Central memory CD4-positive, alpha-beta T cell (primary cell): ENCODE data around the gene TIPARP.
"Not testable (repeated sequence)": the region's sequence is repeated elsewhere in the genome, so short reads cannot be mapped to it uniquely, and the experiment has no call there.

Source experiments
- DNase-seq: peaks from one replicate; pipeline ENCODE4 v3.0.0; 2022

TIPARP gene

GRCh38 chr3:156718622-156719306, 44.4 kb downstream of the TIPARP start:
- DNase-seq, result no peak

- DNase-seq, result no peak
These were observed 46.4 kb downstream of the TIPARP start for GRCh38 chr3:156720826-156721225.

- DNase-seq, result no peak
These were observed 47.6 kb downstream of the TIPARP start for GRCh38 chr3:156721687-156722618.

- DNase-seq, result no peak
These were observed 48.8 kb downstream of the TIPARP start for GRCh38 chr3:156723182-156723619.

DNA sequence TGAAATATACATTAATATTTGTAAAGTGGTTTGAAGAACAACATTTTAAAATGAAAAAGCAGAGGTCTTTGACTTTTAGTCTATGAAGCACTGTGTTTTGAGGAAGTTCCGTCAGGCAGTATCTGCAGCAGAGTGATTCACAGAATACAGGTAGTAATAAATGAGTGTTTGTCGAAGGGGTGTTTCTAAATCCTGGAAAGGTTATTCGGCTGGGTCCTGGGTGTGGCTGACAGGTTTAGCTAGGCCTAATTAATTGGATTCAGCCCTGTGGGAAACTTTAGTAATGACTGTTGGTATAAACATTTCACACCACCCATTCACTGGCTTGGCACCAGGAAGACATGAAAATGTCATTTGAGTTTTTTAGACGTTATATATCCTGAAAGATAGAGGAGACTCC, 51.3 kb downstream of the TIPARP start:
- DNase-seq, result no peak

DNA sequence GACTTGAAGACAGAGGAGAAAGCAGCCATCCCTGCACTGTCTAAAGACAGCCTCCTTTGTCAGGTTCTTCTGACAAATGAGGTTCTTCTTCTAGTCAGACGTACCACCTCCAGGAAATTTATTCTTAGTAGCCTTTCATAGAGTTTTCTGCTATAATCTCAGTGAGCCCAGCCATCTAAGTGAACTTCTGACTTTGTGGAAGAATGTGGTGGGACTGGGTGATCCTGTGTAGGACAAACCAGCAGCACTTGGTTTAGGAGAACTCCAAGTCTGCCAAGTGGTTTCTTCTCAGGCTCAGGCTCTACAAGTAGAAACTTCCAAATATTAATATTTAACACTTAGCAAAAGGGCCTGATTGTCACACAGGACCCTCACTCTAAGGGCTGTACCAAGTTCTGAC, 52.1 kb downstream of the TIPARP start:
- no peak for DNase-seq

DNA sequence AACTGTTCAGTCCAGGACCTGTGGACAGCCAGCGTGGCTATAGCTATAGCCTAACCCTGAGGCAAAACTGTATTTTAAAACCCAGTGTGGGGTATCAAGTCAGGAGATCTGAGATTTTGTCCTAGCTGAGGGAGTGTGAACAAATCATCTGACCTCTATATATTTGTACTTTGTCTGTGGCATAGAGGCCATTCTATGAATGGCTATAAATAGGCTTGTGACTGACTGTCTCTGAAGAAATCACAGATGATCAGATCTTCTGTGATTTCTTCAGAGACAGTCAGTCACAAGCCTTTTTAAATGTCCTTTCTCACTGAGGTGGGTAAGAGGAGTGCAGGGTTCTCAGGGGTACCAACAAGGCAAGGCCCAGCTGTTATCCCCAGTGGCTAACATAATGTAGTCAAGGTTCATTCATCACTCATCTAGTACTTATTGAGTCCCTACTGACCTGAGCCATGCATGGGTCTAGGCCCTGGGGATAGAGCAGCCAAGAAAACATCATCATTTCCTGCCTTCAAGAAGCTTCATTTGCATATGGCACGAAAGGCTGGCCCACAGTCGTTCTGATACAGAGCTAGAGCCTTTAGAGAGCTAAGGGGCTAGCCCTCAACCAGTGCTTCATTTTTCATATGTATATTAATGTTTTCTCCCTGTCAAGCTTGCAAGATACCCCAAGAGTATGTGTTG, 53.3 kb downstream of the TIPARP start:
- DNase-seq, result no peak

DNA sequence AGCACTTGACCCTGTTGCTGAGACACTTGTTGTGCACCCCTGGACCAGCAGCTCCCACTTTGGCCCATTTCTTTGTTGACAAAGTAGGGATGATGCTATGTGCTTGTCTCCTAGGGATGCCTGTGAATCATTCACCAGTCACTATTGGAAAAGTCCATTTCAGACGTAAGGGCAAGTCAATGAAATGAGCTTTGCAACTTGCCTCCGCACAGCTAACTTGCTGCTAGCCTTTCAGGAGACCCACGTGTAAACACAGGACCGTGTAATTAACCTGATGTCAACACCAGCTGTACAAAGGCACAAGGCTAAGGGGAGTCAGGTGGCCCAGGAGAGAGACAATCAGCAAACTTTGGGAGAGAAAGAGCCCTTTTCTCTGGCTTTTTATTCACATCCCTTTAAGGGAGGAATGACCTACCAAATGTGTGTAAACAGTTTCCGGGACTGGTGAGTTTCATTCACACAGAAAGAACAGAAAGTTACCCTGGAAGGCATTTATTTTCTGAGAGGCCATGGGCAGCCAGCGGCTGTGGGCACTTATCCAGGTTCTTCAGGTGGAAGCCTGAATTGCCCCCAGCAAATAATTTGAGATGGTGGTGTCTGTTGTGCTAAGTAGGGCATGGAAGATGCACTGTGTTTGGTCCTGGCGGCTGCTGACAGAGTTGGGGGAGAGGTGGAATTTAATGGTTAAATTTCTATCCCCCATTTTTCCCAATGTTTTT, 54.0 kb downstream of the TIPARP start:
- DNase-seq, result no peak

- no peak for DNase-seq
These were observed 55.2 kb downstream of the TIPARP start for GRCh38 chr3:156729460-156730179.

GRCh38 chr3:156731813-156732212, 57.4 kb downstream of the TIPARP start:
- no peak for DNase-seq

DNA sequence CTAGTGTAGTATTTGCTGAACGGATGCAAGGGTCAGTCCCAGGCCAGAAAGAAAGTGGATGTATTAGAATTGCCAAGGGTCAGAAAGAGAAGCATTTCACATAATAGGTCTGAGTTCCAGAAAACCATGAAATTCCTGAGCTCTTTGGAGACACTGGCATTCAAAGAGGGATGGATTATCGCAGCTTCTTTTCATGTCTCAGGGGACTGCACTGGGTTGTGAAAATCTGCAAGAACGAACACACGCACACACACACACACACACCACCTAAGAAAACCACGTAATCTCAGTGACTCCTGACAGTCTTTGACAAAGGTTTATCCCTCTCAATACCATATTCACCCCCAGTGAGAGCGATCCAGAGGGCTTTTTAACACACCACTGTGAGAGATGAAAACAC, 57.9 kb downstream of the TIPARP start:
- no peak for DNase-seq

GRCh38 chr3:156732715-156733421, 58.5 kb downstream of the TIPARP start:
- DNase-seq, result no peak

- DNase-seq, result not testable (repeated sequence)
These were observed 60.3 kb downstream of the TIPARP start for GRCh38 chr3:156734661-156735060.

DNA sequence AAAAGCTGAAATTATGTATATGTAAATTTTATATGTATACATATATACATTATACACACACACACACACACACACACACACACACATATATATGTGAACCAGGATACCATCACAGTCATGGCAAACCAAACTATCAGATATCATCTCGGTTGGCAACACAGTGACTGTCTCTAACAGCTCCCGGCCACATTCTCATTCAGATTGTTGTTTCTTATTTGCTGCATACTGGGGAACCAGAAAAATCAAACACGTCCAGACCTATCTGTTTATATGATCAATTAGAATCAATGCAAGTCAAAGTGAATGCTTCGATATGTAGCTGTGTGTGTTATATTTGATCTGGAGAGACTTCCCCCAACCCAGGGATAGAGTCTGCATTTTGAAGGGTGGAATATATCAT, 61.1 kb downstream of the TIPARP start:
- DNase-seq, result no peak

DNA sequence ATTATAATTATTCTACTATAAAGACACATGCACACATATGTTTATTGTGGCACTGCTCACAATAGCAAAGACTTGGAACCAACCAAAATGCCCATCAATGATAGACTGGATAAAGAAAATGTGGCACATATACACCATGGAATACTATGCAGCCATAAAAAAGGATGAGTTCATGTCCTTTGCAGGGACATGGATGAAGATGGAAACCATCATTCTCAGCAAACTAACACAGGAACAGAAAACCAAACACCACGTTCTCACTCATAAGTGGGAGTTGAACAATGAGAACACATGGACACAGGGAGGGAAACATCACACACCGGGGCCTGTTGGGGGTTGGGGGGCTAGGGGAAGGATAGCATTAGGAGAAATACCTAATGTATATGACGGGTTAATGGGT, 62.7 kb downstream of the TIPARP start:
- not testable (repeated sequence) for DNase-seq

GRCh38 chr3:156738251-156738650, 63.9 kb downstream of the TIPARP start:
- no peak for DNase-seq

DNA sequence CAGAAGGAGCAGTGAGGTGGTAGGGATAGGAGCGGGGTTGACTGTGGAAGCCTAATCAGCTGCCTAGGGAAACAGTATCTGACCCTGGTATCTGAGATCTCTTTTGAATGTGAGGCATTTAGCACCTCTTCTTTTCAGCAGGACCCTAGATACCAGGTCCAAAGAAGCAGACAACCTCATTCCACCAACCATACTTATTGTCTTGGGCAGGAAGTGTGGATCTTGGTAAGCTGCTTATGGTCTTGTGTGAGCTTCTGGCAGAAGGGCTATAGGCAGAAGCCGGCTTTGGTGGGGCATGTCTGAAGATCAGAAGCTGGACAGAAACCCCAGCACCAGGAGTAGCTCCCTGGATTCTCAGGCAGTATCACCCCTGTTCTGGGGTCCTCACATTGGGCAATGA, 65.6 kb downstream of the TIPARP start:
- DNase-seq, result no peak

DNA sequence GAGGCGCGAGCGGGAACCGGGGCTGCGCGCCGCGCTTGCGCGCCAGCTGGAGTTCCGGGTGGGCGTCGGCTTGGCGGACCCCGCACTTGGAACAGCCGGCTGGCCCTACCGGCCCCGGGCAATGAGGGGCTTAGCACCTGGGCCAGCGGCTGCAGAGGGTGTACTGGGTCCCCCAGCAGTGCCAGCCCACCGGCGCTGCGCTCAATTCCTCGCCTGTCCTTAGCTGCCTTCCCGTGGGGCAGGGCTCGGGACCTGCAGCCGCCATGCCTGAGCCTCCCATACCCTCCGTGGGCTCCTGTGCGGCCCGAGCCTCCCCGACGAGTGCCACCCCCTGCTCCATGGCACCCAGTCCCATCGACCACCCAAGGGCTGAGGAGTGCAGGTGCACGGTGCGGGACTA, 66.2 kb downstream of the TIPARP start:
- not testable (repeated sequence) for DNase-seq

GRCh38 chr3:156741935-156742334, 67.5 kb downstream of the TIPARP start:
- DNase-seq, result no peak

DNA sequence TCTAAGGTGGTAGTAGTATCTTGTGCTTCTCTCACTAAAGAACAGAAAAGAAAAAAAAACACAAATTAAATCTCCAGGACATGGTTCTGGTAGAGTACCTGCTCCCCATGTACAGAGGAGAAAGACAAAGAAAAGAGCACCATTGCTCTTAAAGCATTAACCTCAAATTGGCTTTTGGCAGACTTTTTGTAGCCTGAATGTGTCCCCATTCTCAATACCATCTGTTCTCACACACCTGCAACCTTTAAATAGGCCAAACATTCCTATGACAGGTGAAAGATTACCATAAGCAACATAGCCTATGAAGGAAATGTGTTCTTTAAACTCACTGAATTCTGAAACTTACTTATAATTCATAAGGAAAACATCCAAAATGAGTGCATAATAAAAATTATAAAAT, 68.0 kb downstream of the TIPARP start:
- DNase-seq, result no peak

GRCh38 chr3:156743859-156744258, 69.5 kb downstream of the TIPARP start:
- no peak for DNase-seq
